Urothelium cell line (cell line): Measurements from ENCODE around the gene NSUN5.
"Not testable (repeated sequence)": the region's sequence is repeated elsewhere in the genome, so short reads cannot be mapped to it uniquely, and the experiment has no call there.

Experiments used
- DNase-seq: peaks from one replicate; pipeline ENCODE4 v3.0.0; 2011; ENCODE audit warnings: low spot score, mixed read lengths
- FAIRE-seq: peaks from 2 replicates; lab custom pipeline; 2011; peaks lifted over from hg19 to GRCh38; lab: Jason Lieb, UNC

The NSUN5 gene

GRCh38 chr7:73308665-73309214, at the start of gene NSUN5:
Gene NSUN5, minus strand, starts transcription at chr7:73308826. Its CDS starts 36 bp downstream, at chr7:73308790.
- FAIRE-seq (no peak), DNase-seq (peak; percentile 89)

- DNase-seq (no peak), FAIRE-seq (no peak)
Measured at GRCh38 chr7:73356159-73356558, 47.5 kb upstream of the NSUN5 start.

GRCh38 chr7:73354821-73355220, 46.2 kb upstream of the NSUN5 start:
- FAIRE-seq = no peak
- no peak for DNase-seq

- FAIRE-seq (no peak), DNase-seq (no peak)
Measured at GRCh38 chr7:73354196-73354595, 45.6 kb upstream of the NSUN5 start.

- FAIRE-seq (no peak), DNase-seq (no peak)
Measured at GRCh38 chr7:73353243-73353642, 44.6 kb upstream of the NSUN5 start.

- no peak for FAIRE-seq
Measured at GRCh38 chr7:73352784-73353183, 44.2 kb upstream of the NSUN5 start.

GRCh38 chr7:73351447-73352167, 43.0 kb upstream of the NSUN5 start:
- FAIRE-seq = no peak
- no peak for DNase-seq

More at GRCh38 chr7:73352784-73353183, 44.2 kb upstream of the NSUN5 start:
- no peak for DNase-seq

GRCh38 chr7:73350306-73351068, 41.9 kb upstream of the NSUN5 start:
- FAIRE-seq = no peak
- DNase-seq = no peak

GRCh38 chr7:73349763-73350162, 41.1 kb upstream of the NSUN5 start:
- DNase-seq (no peak), FAIRE-seq (no peak)

- no peak for FAIRE-seq
- no peak for DNase-seq
Measured at GRCh38 chr7:73345951-73346350, 37.3 kb upstream of the NSUN5 start.

GRCh38 chr7:73345538-73345937, 36.9 kb upstream of the NSUN5 start:
- FAIRE-seq (no peak), DNase-seq (no peak)

GRCh38 chr7:73343671-73344380, 35.2 kb upstream of the NSUN5 start:
- no peak for FAIRE-seq
- no peak for DNase-seq

- no peak for FAIRE-seq
- peak; percentile 61 for DNase-seq
Measured at GRCh38 chr7:73342645-73343044, 34.0 kb upstream of the NSUN5 start.

GRCh38 chr7:73341877-73342276, 33.3 kb upstream of the NSUN5 start:
- peak; percentile 83 for DNase-seq
- no peak for FAIRE-seq

- FAIRE-seq = no peak
- DNase-seq = no peak
Measured at GRCh38 chr7:73340514-73340913, 31.9 kb upstream of the NSUN5 start.

- FAIRE-seq (no peak), DNase-seq (no peak)
Measured at GRCh38 chr7:73338321-73338720, 29.7 kb upstream of the NSUN5 start.

GRCh38 chr7:73332447-73332846, 23.8 kb upstream of the NSUN5 start:
- FAIRE-seq (no peak), DNase-seq (no peak)

- no peak for DNase-seq
- no peak for FAIRE-seq
Measured at GRCh38 chr7:73330772-73331171, 22.1 kb upstream of the NSUN5 start.

GRCh38 chr7:73329861-73330581, 21.4 kb upstream of the NSUN5 start:
- DNase-seq (no peak), FAIRE-seq (no peak)

- DNase-seq (no peak), FAIRE-seq (no peak)
Measured at GRCh38 chr7:73328696-73329095, 20.1 kb upstream of the NSUN5 start.

- not testable (repeated sequence) for FAIRE-seq, DNase-seq
Measured at GRCh38 chr7:73327922-73328321, 19.3 kb upstream of the NSUN5 start, which contains the start of the genes FKBP6 and TRIM50. Gene FKBP6, plus strand, starts transcription at chr7:73328161. Its CDS starts 268 bp downstream, at chr7:73328429. Gene TRIM50, minus strand, starts transcription at chr7:73328082. Its CDS starts 3,295 bp downstream, at chr7:73324787.
